Right atrium auricular region (tissue), 2 donors: ENCODE measurements around the gene COL17A1. TPM values are rescaled to one million over a fixed set of nuclear protein-coding genes. Genes with fewer than 3 reads are reported as not detected.

Experiments used
- DNase-seq: peaks from one replicate; pipeline ENCODE4 v3.0.0-alpha.2; 2019; ENCODE audit warnings: low spot score
- H3K27ac ChIP-seq, 2 donors: fragments of 200-600 bp; sonication (generic); 1 replicate in 1 of 2; 2 replicates in 1 of 2; pipeline ENCODE4 v1.5.1; 2016 to 2019
- H3K27me3 ChIP-seq, 2 donors: fragments of 200-600 bp; sonication (generic); one replicate each; pipeline versions ENCODE4 v1.5.1 to v1.6.0; 2017 to 2019
- H3K36me3 ChIP-seq: fragments of 200-600 bp; sonication (generic); one replicate; pipeline ENCODE4 v1.5.1; 2016
- H3K4me1 ChIP-seq, 2 donors: fragments of 200-600 bp; sonication (generic); one replicate each; pipeline versions ENCODE4 v1.5.1 to v1.6.0; 2017 to 2019
- H3K4me3 ChIP-seq, 2 donors: fragments of 200-600 bp; sonication (generic); 1 replicate in 1 of 2; 2 replicates in 1 of 2; pipeline ENCODE4 v1.5.1; 2017 to 2019; ENCODE audit warnings: mild to moderate bottlenecking in 1 of 2, moderate library complexity in 1 of 2
- H3K9me3 ChIP-seq, 2 donors: fragments of 200-600 bp; sonication (generic); one replicate each; pipeline ENCODE4 v1.5.1; 2019
- CTCF ChIP-seq, 2 donors: fragments of 200-600 bp; sonication (generic); IDR thresholded peaks; one replicate each; pipeline ENCODE4 v1.5.1; 2019; ENCODE audit warnings: antibody characterized with exemption in 2 of 2
- total RNA-seq, 2 donors: library from RNA; depleted of rRNA; stranded (reverse); fragments of >200 nt; gene quantifications; one replicate each; pipeline ENCODE4 v1.1.0, GENCODE V29; 2016

COL17A1 gene
- total RNA-seq, 2 donors from 2014 or later, result 0.26 to 6.2 TPM

GRCh38 chr10:104122225-104123107 is 36.8 kb upstream of the COL17A1 start:
- H3K27ac ChIP-seq, result peak overlapping the region; percentile 99
- no peak for DNase-seq
- peaks cover 0 to 11% of the 10 kb centered on the region in 2 donors for H3K4me1 ChIP-seq
- TF ChIP-seq CTCF (IDR thresholded peaks at IDR 0.05), result no peak
- peak overlapping the region; percentile 69 to 73 for H3K4me3 ChIP-seq
- no peaks in the 10 kb centered on the region for H3K9me3 ChIP-seq
- no peaks in the 10 kb centered on the region for H3K27me3 ChIP-seq
- no peaks in the 10 kb centered on the region for H3K36me3 ChIP-seq

- peak; percentile 98 for DNase-seq
- Histone ChIP-seq H3K9me3 (no peaks in the 10 kb centered on the region), H3K4me1 (peaks cover 0 to 11% of the 10 kb centered on the region in 2 donors), H3K4me3 (peak within 1 kb of the TSS; percentile 69 to 73), H3K27ac (peak within 1 kb of the TSS; percentile 99), H3K36me3 (no peaks in the 10 kb centered on the region), H3K27me3 (no peaks in the 10 kb centered on the region)
- TF ChIP-seq CTCF (IDR thresholded peaks at IDR 0.05), result peak; percentile 35 to 73
Measured at GRCh38 chr10:104121485-104122224, 36.0 kb upstream of the COL17A1 start, which contains the start of gene SFR1. Gene SFR1, plus strand, starts transcription at chr10:104122171. Its CDS starts 13 bp downstream, at chr10:104122184.

- H3K27me3 ChIP-seq, result no peaks in the 10 kb centered on the region
- H3K27ac ChIP-seq, result peak overlapping the region; percentile 99
- peak overlapping the region; percentile 57 to 69 for H3K4me3 ChIP-seq
- H3K9me3 ChIP-seq, result no peaks in the 10 kb centered on the region
- H3K36me3 ChIP-seq, result no peaks in the 10 kb centered on the region
- H3K4me1 ChIP-seq, result peaks cover 0 to 11% of the 10 kb centered on the region in 2 donors
- DNase-seq, result peak; percentile 97
- TF ChIP-seq CTCF (IDR thresholded peaks at IDR 0.05), result no peak
Measured at GRCh38 chr10:104120903-104121484, 35.3 kb upstream of the COL17A1 start.

- no peaks in the 10 kb centered on the region for H3K36me3 ChIP-seq
- H3K27me3 ChIP-seq, result no peaks in the 10 kb centered on the region
- no peak for DNase-seq
- peak overlapping the region; percentile 57 to 69 for H3K4me3 ChIP-seq
- H3K9me3 ChIP-seq, result no peaks in the 10 kb centered on the region
- no peak for TF ChIP-seq CTCF (IDR thresholded peaks at IDR 0.05)
- peaks cover 0 to 11% of the 10 kb centered on the region in 2 donors for H3K4me1 ChIP-seq
- H3K27ac ChIP-seq, result peak overlapping the region; percentile 99
Measured at GRCh38 chr10:104120512-104120902, 34.8 kb upstream of the COL17A1 start.

- Histone ChIP-seq H3K27ac (peak overlapping the region; percentile 99), H3K36me3 (no peaks in the 10 kb centered on the region), H3K4me1 (peaks cover 0 to 11% of the 10 kb centered on the region in 2 donors), H3K4me3 (no peak overlapping the region), H3K9me3 (no peaks in the 10 kb centered on the region), H3K27me3 (no peaks in the 10 kb centered on the region)
- DNase-seq, result no peak
- TF ChIP-seq CTCF (IDR thresholded peaks at IDR 0.05), result no peak
Measured at GRCh38 chr10:104119996-104120395, 34.3 kb upstream of the COL17A1 start.
